WI38 (cell line): ENCODE data around the gene SIPA1L3.
"Not testable (repeated sequence)": the region's sequence is repeated elsewhere in the genome, so short reads cannot be mapped to it uniquely, and the experiment has no call there.

ENCODE experiments used
- H3K4me3 ChIP-seq: 2 replicates; pipeline ENCODE4 v1.5.1; 2011; ENCODE audit warnings: low read depth, mild to moderate bottlenecking, control low read depth, low read length
- TF ChIP-seq, protein P1 (sequence below): IDR thresholded peaks from 2 replicates; pipeline ENCODE4 v1.5.1; 2012; ENCODE audit warnings: low read depth, mild to moderate bottlenecking, control low read depth, low read length

SIPA1L3 gene

DNA sequence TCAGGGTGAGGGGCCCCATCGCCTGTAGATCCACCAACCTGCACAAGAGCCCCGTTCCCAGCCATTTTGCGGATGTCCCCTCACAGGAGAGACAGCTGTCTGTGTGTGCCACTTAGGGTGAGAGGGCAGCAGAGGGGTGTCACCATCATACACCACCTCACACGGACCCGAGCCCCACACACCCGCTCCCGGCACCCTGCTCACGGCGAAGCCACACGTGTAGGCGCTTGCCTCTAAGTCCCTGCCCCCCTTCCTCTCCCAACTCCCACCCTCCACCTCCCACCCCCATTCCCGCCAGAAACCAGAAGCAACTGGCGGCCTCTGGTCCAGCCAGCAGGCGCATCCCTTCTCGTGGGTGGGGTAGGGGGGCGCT, 321.0 kb downstream of the SIPA1L3 start:
- TF ChIP-seq, protein P1, sequence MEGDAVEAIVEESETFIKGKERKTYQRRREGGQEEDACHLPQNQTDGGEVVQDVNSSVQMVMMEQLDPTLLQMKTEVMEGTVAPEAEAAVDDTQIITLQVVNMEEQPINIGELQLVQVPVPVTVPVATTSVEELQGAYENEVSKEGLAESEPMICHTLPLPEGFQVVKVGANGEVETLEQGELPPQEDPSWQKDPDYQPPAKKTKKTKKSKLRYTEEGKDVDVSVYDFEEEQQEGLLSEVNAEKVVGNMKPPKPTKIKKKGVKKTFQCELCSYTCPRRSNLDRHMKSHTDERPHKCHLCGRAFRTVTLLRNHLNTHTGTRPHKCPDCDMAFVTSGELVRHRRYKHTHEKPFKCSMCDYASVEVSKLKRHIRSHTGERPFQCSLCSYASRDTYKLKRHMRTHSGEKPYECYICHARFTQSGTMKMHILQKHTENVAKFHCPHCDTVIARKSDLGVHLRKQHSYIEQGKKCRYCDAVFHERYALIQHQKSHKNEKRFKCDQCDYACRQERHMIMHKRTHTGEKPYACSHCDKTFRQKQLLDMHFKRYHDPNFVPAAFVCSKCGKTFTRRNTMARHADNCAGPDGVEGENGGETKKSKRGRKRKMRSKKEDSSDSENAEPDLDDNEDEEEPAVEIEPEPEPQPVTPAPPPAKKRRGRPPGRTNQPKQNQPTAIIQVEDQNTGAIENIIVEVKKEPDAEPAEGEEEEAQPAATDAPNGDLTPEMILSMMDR = no peak
- no peak overlapping the region for H3K4me3 ChIP-seq

DNA sequence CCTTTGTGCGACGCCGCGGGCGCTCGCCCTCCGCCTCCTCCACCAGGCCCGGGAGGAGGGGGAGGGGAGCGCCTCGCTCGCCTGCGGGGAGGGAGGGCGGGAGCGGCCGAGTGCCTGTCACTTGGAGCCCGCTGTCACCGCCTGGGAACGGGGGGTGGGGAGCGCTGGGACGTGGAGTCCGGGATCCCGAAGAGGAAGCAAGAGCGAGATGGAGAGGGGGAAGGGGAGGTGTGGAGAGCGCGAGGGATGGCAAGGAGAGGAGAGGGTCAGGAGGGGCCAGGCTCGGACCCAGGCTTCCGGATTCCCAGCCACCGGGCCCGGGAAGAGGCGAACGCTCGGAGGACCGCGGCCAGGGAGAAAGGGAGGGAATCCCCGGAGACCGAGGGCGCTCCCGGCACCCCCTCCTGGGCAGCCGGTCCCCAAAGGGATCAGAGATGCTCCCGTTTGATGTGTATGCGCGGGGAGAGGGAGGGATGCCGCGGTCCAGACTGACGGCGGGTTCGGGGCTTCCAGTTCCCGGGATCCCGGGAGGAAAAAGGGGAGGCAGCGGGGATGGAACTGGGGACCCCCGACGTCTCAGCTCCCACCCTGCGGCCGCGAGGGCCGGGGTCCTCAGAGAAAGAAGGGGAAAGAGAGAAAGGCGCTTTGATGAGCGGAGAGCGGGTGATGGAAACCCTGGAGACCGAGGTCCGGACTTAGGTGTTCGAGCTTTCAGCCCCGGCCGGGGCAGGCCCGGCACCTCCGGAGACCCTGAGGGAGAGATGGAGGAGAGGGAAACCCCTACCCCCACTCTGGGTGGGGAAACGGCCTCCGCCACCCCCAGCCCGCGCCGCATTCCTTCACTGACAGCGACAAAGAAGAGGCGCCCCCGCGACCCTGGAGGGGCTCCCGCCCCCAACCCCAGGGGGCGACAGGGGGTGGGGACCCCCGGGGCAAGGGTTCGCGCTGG, 321.8 kb downstream of the SIPA1L3 start:
- TF ChIP-seq, protein P1 = no peak

DNA sequence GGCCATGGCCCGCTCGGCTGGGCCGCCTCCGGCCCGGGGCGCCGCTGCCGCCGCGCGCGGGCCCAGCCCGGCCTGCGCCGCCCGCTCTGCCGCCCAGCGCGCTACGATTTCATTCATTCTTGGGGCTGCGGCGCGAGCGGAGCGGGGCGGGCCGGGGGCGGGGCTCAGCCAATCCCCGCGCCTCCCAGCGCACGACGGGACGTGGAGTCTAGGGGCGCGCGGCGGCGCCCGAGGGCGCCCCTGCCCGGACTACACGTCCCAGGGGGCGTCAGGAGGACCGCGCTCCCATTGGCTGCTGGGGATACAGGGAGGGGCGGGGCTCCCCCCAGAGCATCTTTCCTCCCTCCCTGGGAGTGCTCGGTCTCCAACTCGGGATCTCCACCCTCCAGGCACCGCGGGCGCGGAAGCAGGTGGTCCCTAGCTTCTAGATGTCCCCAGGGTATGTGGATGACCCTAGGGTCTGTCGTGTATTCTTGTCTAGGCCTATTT, 322.6 kb downstream of the SIPA1L3 start:
- TF ChIP-seq, protein P1 = no peak
- peak overlapping the region; percentile 64 for H3K4me3 ChIP-seq

More for the DNA sequence above, 321.8 kb downstream of the SIPA1L3 start:
- peak overlapping the region; percentile 64 for H3K4me3 ChIP-seq

DNA sequence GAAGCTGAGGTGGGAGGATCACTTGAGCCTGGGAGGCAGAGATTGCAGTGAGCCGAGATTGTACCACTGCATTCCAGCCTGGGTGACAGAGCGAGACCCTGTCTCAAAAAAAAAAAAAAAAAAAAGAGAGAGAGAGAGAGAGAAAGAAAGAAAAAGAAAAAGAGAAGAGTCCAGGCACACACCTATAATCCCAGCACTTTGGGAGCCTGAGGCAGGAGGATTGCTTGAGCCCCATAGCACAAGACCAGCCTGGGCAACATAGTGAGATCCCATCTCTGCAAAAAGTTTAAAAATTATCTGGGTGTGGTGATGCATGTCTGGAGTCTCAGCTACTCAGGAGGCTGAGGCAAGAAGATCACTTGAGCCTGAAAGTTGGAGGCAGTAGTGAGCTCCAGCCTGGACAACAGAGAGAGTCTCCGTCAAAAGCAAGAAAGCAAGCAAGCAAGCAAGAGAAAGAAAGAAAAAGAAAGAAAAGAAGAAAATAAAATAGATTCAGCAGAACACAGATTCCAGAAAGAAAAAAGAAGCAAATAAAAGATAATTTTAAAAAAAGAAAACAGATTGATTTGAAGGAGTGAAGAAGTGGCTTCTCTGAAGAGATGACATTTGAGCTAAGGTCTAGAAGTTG, 323.6 kb downstream of the SIPA1L3 start:
- H3K4me3 ChIP-seq = not testable (repeated sequence)

DNA sequence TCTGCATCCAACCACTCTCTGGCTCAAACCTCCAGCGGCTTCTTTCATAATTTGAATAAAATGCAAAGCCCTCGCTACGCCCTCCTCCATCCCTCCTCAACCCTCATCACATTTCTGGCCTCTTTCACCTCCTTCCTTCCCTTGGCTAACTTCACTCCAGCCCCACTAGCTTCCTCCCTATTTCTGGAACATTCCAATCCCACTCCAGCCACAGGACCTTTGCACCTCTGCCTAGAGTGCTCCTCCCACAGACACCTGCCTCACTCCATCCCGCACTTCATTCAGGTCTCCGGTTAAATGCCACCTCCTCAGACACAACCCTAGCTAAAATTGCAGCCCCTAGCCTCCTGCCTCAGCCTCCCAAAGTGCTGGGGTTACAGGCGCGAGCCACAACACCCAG, 324.9 kb downstream of the SIPA1L3 start:
- TF ChIP-seq, protein P1 = no peak
- H3K4me3 ChIP-seq = no peak overlapping the region

DNA sequence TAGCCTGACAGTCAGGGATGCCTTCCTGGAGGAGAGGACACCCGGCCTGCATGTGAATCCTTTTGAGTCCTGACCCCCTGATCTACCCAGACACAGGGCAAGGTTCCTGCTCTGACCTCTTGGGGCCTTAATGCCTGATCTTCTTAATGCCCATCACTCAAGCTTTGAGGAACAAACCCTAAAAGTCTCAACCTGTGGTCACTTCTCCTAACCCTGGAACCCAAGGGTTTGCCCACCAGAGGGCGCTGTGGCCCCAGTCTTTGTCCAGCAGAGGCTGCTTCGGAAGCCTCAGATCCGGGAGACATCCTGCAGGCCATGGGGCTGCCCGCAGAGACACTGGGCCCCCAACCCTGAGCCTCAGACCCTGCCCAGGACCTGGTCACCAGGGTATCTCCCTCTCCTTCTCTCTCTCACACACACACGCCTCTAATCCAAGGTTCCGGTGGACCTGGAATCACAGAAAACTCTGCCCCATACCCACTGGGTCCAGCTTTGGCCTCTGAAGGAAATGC, 326.8 kb downstream of the SIPA1L3 start:
- TF ChIP-seq, protein P1 = peak; percentile 72
- no peak overlapping the region for H3K4me3 ChIP-seq

DNA sequence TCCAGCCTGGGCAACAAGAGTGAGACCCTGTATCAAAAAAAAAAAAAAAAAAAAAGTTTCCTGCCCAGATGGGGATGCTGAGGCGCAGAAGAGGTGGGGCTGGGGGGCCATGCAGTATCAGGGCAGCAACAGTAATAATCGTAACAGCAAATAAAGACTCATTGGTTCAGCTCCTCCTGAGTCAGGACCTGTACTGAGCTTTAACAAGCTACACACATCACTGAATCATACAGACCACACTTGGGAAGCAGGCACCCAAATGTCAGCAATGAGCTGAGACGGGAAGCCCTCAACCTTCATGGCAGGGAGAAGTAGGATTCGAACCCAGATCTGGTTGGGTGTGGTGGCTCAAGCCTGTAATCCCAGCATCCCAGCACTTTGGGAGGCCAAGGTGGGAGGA, 327.6 kb downstream of the SIPA1L3 start:
- TF ChIP-seq, protein P1 = no peak
- H3K4me3 ChIP-seq = no peak overlapping the region
